ENCODE measurements around the gene PIM3.
"Not testable (repeated sequence)": the region's sequence is repeated elsewhere in the genome, so short reads cannot be mapped to it uniquely, and the experiment has no call there.

Gene PIM3

GRCh38 chr22:49944399-49944891, 16.1 kb upstream of the PIM3 start:
- no peaks in the 10 kb centered on the region for H3K36me3 ChIP-seq (ENCODE audit: insufficient read depth, low read length)
- peaks cover 21% of the 10 kb centered on the region; the same call in 1 of the 2 replicates for H3K4me1 ChIP-seq (ENCODE audit: insufficient read depth, low read length)
- H3K9ac ChIP-seq (ENCODE audit: low read depth, low read length), result no peak overlapping the region
- no peaks in the 10 kb centered on the region for H3K9me3 ChIP-seq (ENCODE audit: control insufficient read depth, insufficient read depth, low read length)

DNA sequence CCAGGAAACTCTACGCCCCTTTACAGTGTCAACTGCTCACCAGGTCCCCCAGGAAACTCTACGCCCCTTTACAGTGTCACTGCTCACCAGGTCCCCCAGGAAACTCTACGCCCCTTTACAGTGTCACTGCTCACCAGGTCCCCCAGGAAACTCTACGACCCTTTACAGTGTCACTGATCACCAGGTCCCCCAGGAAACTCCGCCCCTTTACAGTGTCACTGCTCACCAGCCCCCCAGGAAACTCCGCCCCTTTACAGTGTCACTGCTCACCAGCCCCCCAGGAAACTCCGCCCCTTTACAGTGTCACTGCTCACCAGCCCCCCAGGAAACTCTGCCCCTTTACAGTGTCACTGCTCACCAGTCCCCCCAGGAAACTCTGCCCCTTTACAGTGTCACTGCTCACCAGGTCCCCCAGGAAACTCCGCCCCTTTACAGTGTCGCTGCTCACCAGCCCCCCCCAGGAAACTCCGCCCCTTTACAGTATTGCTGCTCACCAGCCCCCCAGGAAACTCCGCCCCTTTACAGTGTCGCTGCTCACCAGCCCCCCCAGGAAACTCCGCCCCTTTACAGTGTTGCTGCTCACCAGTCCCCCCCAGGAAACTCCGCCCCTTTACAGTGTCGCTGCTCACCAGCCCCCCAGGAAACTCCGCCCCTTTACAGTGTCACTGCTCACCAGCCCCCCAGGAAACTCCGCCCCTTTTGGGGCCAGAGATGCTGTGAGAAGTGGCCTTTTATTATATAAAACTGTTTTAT, 15.4 kb upstream of the PIM3 start:
- H3K9ac ChIP-seq (ENCODE audit: low read depth, low read length); H3K9me3 ChIP-seq (ENCODE audit: control insufficient read depth, insufficient read depth, low read length); H3K36me3 ChIP-seq (ENCODE audit: insufficient read depth, low read length): not testable (repeated sequence)
- H3K4me1 ChIP-seq (ENCODE audit: insufficient read depth, low read length), result peaks cover 21% of the 10 kb centered on the region; the same call in 1 of the 2 replicates

DNA sequence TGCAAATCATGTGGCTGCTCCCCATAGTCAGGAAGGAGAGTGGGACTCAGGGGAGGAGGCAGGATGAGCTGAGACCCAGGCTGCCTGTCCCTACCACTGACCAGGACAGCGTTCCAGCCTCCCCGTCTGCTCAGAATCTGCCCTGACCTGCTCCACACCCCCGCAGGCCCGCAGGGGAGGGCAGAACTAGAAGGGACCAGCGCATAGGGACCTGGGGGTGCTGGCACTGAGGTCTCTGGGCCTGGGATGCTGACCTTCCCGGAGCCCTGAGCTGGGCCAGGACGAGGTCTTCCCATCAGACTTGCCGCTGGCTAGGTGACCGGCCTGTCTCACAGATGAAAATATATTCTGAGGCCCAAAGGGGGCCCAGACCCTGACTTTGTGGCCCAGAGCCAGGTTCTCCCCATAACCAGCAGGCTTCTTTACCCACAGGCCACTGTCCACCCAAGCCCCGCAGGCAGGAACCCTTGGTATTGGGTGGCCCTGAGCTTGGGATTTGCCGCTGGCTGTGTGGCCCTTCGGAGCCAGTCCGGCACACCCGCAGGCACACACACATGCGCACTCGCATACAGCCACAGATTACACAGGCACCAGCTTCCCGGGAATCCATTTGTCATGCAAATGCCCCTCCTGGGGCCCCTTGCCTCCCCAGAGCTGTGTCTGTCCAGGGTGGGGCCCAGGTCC, 13.8 kb upstream of the PIM3 start:
- Histone ChIP-seq H3K4me1 (ENCODE audit: insufficient read depth, low read length) (peaks cover 33% of the 10 kb centered on the region; the same call in 1 of the 2 replicates), H3K9ac (ENCODE audit: low read depth, low read length) (no peak overlapping the region), H3K36me3 (ENCODE audit: insufficient read depth, low read length) (no peaks in the 10 kb centered on the region), H3K9me3 (ENCODE audit: control insufficient read depth, insufficient read depth, low read length) (no peaks in the 10 kb centered on the region)

- H3K36me3 ChIP-seq (ENCODE audit: insufficient read depth, low read length), result no peaks in the 10 kb centered on the region
- peaks cover 37% of the 10 kb centered on the region; the same call in 1 of the 2 replicates for H3K4me1 ChIP-seq (ENCODE audit: insufficient read depth, low read length)
- no peaks in the 10 kb centered on the region for H3K9me3 ChIP-seq (ENCODE audit: control insufficient read depth, insufficient read depth, low read length)
- H3K9ac ChIP-seq (ENCODE audit: low read depth, low read length), result no peak overlapping the region
These were observed 13.3 kb upstream of the PIM3 start for GRCh38 chr22:49947296-49947622.

GRCh38 chr22:49948116-49948957, 12.2 kb upstream of the PIM3 start:
- Histone ChIP-seq H3K9ac (ENCODE audit: low read depth, low read length) (no peak overlapping the region), H3K36me3 (ENCODE audit: insufficient read depth, low read length) (no peaks in the 10 kb centered on the region), H3K9me3 (ENCODE audit: control insufficient read depth, insufficient read depth, low read length) (no peaks in the 10 kb centered on the region), H3K4me1 (ENCODE audit: insufficient read depth, low read length) (peaks cover 41% of the 10 kb centered on the region; the same call in 1 of the 2 replicates)

DNA sequence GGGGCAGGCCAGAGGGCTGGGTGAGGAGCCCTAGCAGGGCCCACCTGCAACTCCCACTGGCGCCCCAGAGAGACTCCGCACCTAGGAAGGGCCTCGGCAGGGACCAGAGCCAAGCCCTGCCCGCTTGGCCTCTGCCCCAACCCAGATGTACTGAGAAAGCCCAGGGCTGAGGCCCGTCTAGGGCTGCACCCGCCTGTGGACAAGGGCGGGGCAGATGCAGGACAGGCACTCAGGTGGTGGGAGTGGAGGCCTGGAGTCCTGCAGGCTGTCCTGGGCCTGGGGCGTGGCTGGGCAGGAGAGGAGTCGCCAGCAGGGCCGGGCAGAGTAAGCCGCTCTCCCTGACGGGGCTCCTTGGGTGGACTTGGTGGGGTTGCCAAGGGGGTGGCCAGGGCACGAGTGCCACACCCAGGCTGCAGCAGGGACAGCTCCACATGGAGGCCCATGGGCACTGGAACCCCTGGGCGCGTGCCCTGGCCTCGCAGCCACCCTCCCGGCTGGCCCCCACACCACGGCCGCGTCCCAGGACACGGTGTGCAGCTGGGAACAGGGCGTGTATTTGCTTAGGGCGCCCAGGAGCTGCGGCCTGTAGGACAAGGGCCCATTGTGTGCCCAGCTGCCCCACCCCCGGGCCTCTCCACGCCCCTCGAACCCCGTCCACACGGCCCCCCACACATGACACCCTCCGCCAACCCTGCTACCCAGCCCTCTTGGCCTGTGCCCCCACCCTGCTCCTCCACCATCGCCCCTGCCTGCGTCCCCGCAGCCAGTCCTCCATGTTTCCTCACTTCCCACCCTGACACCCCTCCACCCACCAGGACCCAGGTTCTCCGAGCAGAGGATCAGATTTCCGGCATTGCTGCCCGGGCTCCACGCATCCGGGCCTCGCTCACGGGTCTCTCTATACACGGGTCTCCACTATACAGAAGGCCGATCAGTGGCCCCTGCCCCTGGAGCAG, 11.3 kb upstream of the PIM3 start:
- no peaks in the 10 kb centered on the region for H3K36me3 ChIP-seq (ENCODE audit: insufficient read depth, low read length)
- no peaks in the 10 kb centered on the region for H3K9me3 ChIP-seq (ENCODE audit: control insufficient read depth, insufficient read depth, low read length)
- H3K9ac ChIP-seq (ENCODE audit: low read depth, low read length), result no peak overlapping the region
- peaks cover 41% of the 10 kb centered on the region; the same call in 1 of the 2 replicates for H3K4me1 ChIP-seq (ENCODE audit: insufficient read depth, low read length)

- peaks cover 41% of the 10 kb centered on the region; the same call in 1 of the 2 replicates for H3K4me1 ChIP-seq (ENCODE audit: insufficient read depth, low read length)
- no peaks in the 10 kb centered on the region for H3K36me3 ChIP-seq (ENCODE audit: insufficient read depth, low read length)
- H3K9ac ChIP-seq (ENCODE audit: low read depth, low read length), result no peak overlapping the region
- no peaks in the 10 kb centered on the region for H3K9me3 ChIP-seq (ENCODE audit: control insufficient read depth, insufficient read depth, low read length)
These were observed 10.7 kb upstream of the PIM3 start for GRCh38 chr22:49949914-49950292.

DNA sequence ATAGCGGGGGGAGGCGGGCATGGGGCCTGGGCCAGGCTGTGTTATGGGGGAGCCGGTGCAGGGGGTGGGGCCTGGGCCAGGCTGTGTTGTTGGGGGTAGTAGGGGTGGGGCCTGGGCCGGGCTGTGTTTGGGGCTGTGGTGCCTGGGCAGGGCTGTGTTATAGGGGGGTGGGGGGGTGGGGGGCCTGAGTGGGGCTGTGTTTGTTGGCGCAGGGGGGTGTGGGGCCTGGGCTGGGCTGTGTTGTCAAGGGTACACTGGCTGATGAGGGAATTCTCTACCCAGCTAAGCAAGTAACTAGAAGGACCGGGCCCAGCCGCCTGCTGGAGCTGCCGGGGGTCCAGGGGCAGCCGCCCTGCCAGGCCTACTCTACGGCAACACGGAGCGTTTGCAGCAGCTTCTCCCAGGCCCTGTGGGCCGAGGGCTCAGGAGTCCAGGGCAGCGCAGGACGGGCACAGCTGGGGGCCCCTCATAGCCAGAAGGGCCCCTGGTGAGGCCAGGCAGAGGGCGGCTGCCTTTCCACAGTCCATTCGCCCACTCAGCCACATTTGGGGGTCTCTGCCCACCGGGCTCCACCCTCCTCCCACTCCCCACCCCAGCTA, 10.1 kb upstream of the PIM3 start:
- H3K9ac ChIP-seq (ENCODE audit: low read depth, low read length), result no peak overlapping the region
- H3K36me3 ChIP-seq (ENCODE audit: insufficient read depth, low read length), result no peaks in the 10 kb centered on the region
- no peaks in the 10 kb centered on the region for H3K9me3 ChIP-seq (ENCODE audit: control insufficient read depth, insufficient read depth, low read length)
- H3K4me1 ChIP-seq (ENCODE audit: insufficient read depth, low read length), result peaks cover 41% of the 10 kb centered on the region; the same call in 1 of the 2 replicates

DNA sequence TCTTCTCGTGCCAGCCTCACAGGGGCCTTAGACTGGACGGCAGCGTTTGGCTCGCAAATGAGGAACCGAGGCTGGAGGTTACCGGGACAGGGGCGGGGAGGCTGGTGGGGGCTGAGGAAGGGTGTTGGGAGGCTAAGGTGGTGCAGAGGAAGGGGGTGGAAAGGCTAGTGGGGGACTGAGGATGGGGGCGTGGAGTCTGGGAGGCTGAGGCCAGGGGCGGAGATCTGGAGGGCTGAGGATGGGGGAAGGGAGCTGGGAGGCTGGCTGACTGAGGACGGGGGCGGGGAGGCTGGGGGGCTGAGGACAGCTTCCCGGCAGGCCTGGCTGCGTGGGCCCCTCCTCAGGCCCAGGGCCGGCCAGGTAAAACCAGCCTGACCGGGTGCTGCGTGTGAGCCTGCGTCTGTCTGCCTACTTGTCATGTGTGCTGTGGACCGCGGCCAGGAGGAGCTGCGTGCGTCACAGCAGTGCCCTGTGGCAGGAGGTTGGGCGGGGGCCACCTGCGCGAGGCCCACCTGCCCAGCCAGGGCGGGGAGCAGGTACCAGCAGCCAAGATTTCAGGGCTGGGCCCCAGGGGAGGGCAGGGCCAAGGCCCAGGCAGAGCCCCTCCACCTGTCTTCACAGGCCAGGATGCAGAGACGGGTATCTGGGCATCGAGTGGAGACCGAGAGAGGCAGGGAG, 9.4 kb upstream of the PIM3 start:
- no peaks in the 10 kb centered on the region for H3K9me3 ChIP-seq (ENCODE audit: control insufficient read depth, insufficient read depth, low read length)
- no peaks in the 10 kb centered on the region for H3K36me3 ChIP-seq (ENCODE audit: insufficient read depth, low read length)
- H3K9ac ChIP-seq (ENCODE audit: low read depth, low read length), result no peak overlapping the region
- peaks cover 37% of the 10 kb centered on the region; the same call in 1 of the 2 replicates for H3K4me1 ChIP-seq (ENCODE audit: insufficient read depth, low read length)

- Histone ChIP-seq H3K9me3 (ENCODE audit: control insufficient read depth, insufficient read depth, low read length) (no peaks in the 10 kb centered on the region), H3K36me3 (ENCODE audit: insufficient read depth, low read length) (no peaks in the 10 kb centered on the region), H3K9ac (ENCODE audit: low read depth, low read length) (no peak overlapping the region), H3K4me1 (ENCODE audit: insufficient read depth, low read length) (peaks cover 33% of the 10 kb centered on the region; the same call in 1 of the 2 replicates)
These were observed 8.9 kb upstream of the PIM3 start for GRCh38 chr22:49951678-49951985.

- peaks cover 27% of the 10 kb centered on the region; the same call in 1 of the 2 replicates for H3K4me1 ChIP-seq (ENCODE audit: insufficient read depth, low read length)
- no peaks in the 10 kb centered on the region for H3K9me3 ChIP-seq (ENCODE audit: control insufficient read depth, insufficient read depth, low read length)
- H3K9ac ChIP-seq (ENCODE audit: low read depth, low read length), result no peak overlapping the region
- no peaks in the 10 kb centered on the region for H3K36me3 ChIP-seq (ENCODE audit: insufficient read depth, low read length)
These were observed 8.3 kb upstream of the PIM3 start for GRCh38 chr22:49951986-49952896.

- H3K36me3 ChIP-seq (ENCODE audit: insufficient read depth, low read length), result no peaks in the 10 kb centered on the region
- peaks cover 20% of the 10 kb centered on the region; the same call in 1 of the 2 replicates for H3K4me1 ChIP-seq (ENCODE audit: insufficient read depth, low read length)
- H3K9me3 ChIP-seq (ENCODE audit: control insufficient read depth, insufficient read depth, low read length), result no peaks in the 10 kb centered on the region
- H3K9ac ChIP-seq (ENCODE audit: low read depth, low read length), result no peak overlapping the region
These were observed 7.4 kb upstream of the PIM3 start for GRCh38 chr22:49953027-49953679.
